Neural cell (in vitro differentiated cells): ENCODE results near the gene AKT1S1. TPM values are rescaled to one million over a fixed set of nuclear protein-coding genes. Genes with fewer than 3 reads are reported as not detected.

Experiments
- H2AFZ ChIP-seq: fragments of 200-600, 300-800 bp; sonication (generic), shearing (Covaris generic); 2 replicates; pipeline ENCODE4 v1.6.0; 2014; ENCODE audit warnings: low read depth, mild to moderate bottlenecking, antibody characterized with exemption, low read length, moderate library complexity
- H3F3A ChIP-seq: fragments of 200-600 bp; shearing (Covaris generic); 2 replicates; pipeline ENCODE4 v1.6.1; 2016; ENCODE audit warnings: mild to moderate bottlenecking, moderate library complexity, mixed read lengths, antibody characterized with exemption, low read length; ENCODE audit not compliant: insufficient read depth, poor library complexity, severe bottlenecking
- H3K27ac ChIP-seq: fragments of 200-600, 300-800 bp; sonication (generic), shearing (Covaris generic); 2 replicates; pipeline ENCODE4 v1.5.1; 2014; ENCODE audit warnings: mild to moderate bottlenecking, low read length, moderate library complexity
- H3K27me3 ChIP-seq: fragments of 300-800, 200-600 bp; sonication (generic), shearing (Covaris generic); 2 replicates; pipeline ENCODE4 v1.6.0; 2014; ENCODE audit warnings: mild to moderate bottlenecking, low read depth, low read length, moderate library complexity; ENCODE audit not compliant: insufficient read depth
- H3K36me3 ChIP-seq: fragments of 300-800, 200-600 bp; sonication (generic), shearing (Covaris generic); 2 replicates; pipeline ENCODE4 v1.5.1; 2014; ENCODE audit warnings: mild to moderate bottlenecking, antibody characterized with exemption, low read length, moderate library complexity; ENCODE audit not compliant: insufficient read depth
- H3K4me2 ChIP-seq: fragments of 300-800, 200-600 bp; sonication (generic), shearing (Covaris generic); 2 replicates; pipeline ENCODE4 v1.6.0; 2014; ENCODE audit warnings: mild to moderate bottlenecking, low read length
- H3K4me3 ChIP-seq: fragments of 300-800, 200-600 bp; sonication (generic), shearing (Covaris generic); 2 replicates; pipeline ENCODE4 v1.5.1; 2014; ENCODE audit warnings: mild to moderate bottlenecking, low read length, moderate library complexity
- H3K79me2 ChIP-seq: fragments of 200-600 bp; shearing (Covaris generic); replicated peaks from 2 replicates; pipeline ENCODE4 v1.6.0; 2014; ENCODE audit warnings: mild to moderate bottlenecking, low read length, moderate library complexity; ENCODE audit not compliant: insufficient read depth
- H3K9ac ChIP-seq: fragments of 300-800, 200-600 bp; sonication (generic), shearing (Covaris generic); 2 replicates; pipeline ENCODE4 v1.6.1; 2016; ENCODE audit warnings: mild to moderate bottlenecking, low read length, mixed read lengths
- H3K9me2 ChIP-seq: fragments of 200-600 bp; shearing (Covaris generic); 2 replicates; pipeline ENCODE4 v1.6.1; 2016; ENCODE audit warnings: mild to moderate bottlenecking, low read length, mixed read lengths; ENCODE audit not compliant: insufficient read depth
- H3K9me3 ChIP-seq: fragments of 200-600, 300-800 bp; sonication (generic), shearing (Covaris generic); 2 replicates; pipeline ENCODE4 v1.6.1; 2016; ENCODE audit warnings: mild to moderate bottlenecking, mixed run types, low read length, moderate library complexity, mixed read lengths
- H4K20me1 ChIP-seq: fragments of 200-600 bp; shearing (Covaris generic); 2 replicates; pipeline ENCODE4 v1.6.1; 2016; ENCODE audit warnings: mild to moderate bottlenecking, mixed run types; ENCODE audit not compliant: insufficient read depth
- CTCF ChIP-seq: fragments of 450-650 bp; IDR thresholded peaks from 2 replicates; pipeline ENCODE4 v1.5.1; 2014; ENCODE audit warnings: antibody characterized with exemption, mild to moderate bottlenecking, moderate library complexity; ENCODE audit not compliant: poor library complexity, severe bottlenecking
- EP300 ChIP-seq: fragments of 450-650 bp; conservative IDR thresholded peaks from 2 replicates; pipeline ENCODE4 v1.6.1; 2014; ENCODE audit warnings: antibody characterized with exemption, mild to moderate bottlenecking, moderate library complexity; ENCODE audit not compliant: poor library complexity, severe bottlenecking
- EZH2 ChIP-seq: fragments of 200-600, 300-800 bp; shearing (Covaris generic), sonication (generic); IDR thresholded peaks from 2 replicates; pipeline ENCODE4 v1.6.1; 2014; ENCODE audit warnings: antibody characterized with exemption, low read length, borderline replicate concordance, mild to moderate bottlenecking; ENCODE audit not compliant: insufficient read depth, poor library complexity, severe bottlenecking
- MXI1 ChIP-seq: fragments of 450-650 bp; conservative IDR thresholded peaks from 2 replicates; pipeline ENCODE4 v1.6.1; 2014; ENCODE audit warnings: antibody characterized with exemption, mild to moderate bottlenecking; ENCODE audit not compliant: poor library complexity, severe bottlenecking
- POLR2AphosphoS5 ChIP-seq: IDR thresholded peaks from 2 replicates; pipeline ENCODE4 v1.6.1; 2012
- RAD21 ChIP-seq: fragments of 450-650 bp; conservative IDR thresholded peaks from 2 replicates; pipeline ENCODE4 v1.6.1; 2014; ENCODE audit warnings: antibody characterized with exemption, mild to moderate bottlenecking, moderate library complexity
- REST ChIP-seq: IDR thresholded peaks from 2 replicates; pipeline ENCODE4 v1.6.1; 2012; ENCODE audit warnings: borderline replicate concordance
- SMC3 ChIP-seq: fragments of 450-650 bp; conservative IDR thresholded peaks from 2 replicates; pipeline ENCODE4 v1.6.1; 2014; ENCODE audit warnings: antibody characterized with exemption, mild to moderate bottlenecking, moderate library complexity; ENCODE audit not compliant: poor library complexity
- TAF1 ChIP-seq: IDR thresholded peaks from 2 replicates; pipeline ENCODE4 v1.6.1; 2012; ENCODE audit warnings: low read depth
- polyA plus RNA-seq: library from polyadenylated mRNA; depleted of rRNA; stranded (reverse); fragments of >200 nt; gene quantifications from 2 replicates; pipeline ENCODE4 v1.2.3, GENCODE V29; 2014

Gene AKT1S1
- polyA plus RNA-seq, 1 donor from 2014 or later: 4.8 TPM

GRCh38 chr19:49861541-49862378 is 15.4 kb downstream of the AKT1S1 start:
- H2AFZ ChIP-seq: no peak overlapping the region
- no peaks in the 10 kb centered on the region for H3K9me2 ChIP-seq
- no peak overlapping the region for H3K4me2 ChIP-seq
- H3K9me3 ChIP-seq: no peaks in the 10 kb centered on the region
- H3K9ac ChIP-seq: no peak overlapping the region
- TF ChIP-seq CTCF (no peak), EZH2 (no peak), RAD21 (no peak), SMC3 (no peak), TAF1 (no peak), POLR2AphosphoS5 (no peak), EP300 (no peak)
- H3K27ac ChIP-seq: no peak overlapping the region
- H3F3A ChIP-seq: no peaks in the 10 kb centered on the region
- H3K4me3 ChIP-seq: no peak overlapping the region
- H3K36me3 ChIP-seq: no peaks in the 10 kb centered on the region
- H4K20me1 ChIP-seq: peaks cover 10% of the 10 kb centered on the region
- H3K27me3 ChIP-seq: no peaks in the 10 kb centered on the region
- peaks cover 22% of the 10 kb centered on the region for H3K79me2 ChIP-seq

- Histone ChIP-seq H3K36me3 (no peaks in the 10 kb centered on the region), H3K27ac (no peak overlapping the region), H3K9ac (no peak overlapping the region), H3K79me2 (peaks cover 18% of the 10 kb centered on the region), H4K20me1 (peaks cover 10% of the 10 kb centered on the region), H2AFZ (no peak overlapping the region), H3K27me3 (no peaks in the 10 kb centered on the region), H3K9me3 (no peaks in the 10 kb centered on the region), H3K4me3 (no peak overlapping the region), H3K4me2 (no peak overlapping the region), H3K9me2 (no peaks in the 10 kb centered on the region), H3F3A (no peaks in the 10 kb centered on the region)
- TF ChIP-seq POLR2AphosphoS5 (no peak), MXI1 (no peak), EP300 (no peak), SMC3 (no peak), EZH2 (no peak), CTCF (no peak), TAF1 (no peak), RAD21 (no peak), REST (no peak)
These were observed 16.0 kb downstream of the AKT1S1 start for GRCh38 chr19:49861107-49861506.
